Measurements from ENCODE around the gene TOE1. TPM values are rescaled to one million over a fixed set of nuclear protein-coding genes. Genes with fewer than 3 reads are reported as not detected.

Gene TOE1
- polyA plus RNA-seq, 1 experiment = 8.1 TPM

DNA sequence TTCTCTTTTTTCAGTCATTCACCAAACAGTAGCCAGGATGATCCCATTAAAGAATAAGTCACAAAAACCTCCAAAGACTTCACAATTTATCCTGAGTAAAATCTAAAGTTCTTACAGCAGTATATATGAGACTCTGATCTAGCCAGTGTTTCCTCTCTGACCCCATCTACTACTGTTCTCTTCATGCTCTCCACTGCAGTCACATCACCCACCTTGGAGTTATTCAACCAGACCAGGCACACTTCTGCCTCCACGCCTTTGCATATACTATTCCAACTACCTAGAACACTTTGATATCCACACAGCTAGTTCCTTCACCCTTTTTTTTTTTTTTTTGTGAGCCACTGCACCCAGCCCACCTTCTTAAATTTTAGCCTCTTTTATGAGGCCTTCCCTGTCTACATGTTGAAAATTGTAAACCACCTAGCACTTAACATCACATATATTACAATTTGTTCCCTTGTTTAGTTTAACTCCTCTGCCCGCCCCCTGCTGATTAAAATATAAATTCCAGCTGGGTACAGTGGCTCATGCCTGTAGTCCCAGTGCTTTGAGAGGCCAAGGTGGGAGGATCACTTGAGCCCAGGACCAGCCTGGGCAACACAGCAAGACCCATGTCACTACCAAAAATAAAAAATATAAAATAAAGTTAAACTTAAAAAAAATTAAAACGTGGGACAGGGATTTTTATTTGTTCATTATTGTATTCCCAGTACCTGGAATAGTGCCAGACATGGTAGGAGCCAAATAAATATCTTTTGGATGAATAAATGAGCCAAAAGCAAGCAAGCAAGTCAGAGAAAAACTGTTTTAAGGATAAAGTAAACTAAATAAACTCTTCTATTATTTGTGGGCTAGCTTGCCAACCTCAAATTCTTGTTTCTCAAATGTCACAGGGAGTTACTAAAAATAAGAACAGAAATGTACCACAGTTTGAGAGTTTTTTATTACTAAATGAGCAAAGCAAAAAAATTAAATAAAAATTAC is 35.4 kb downstream of the TOE1 start:
- Histone ChIP-seq H3K9me3 (ENCODE audit: control insufficient read depth, insufficient read depth, low read length) (no peaks in the 10 kb centered on the region), H3K4me3 (ENCODE audit: low read depth, low read length) (no peak overlapping the region), H3K27me3 (ENCODE audit: control insufficient read depth, insufficient read depth, low read length) (peaks cover 2% of the 10 kb centered on the region), H3K27ac (ENCODE audit: low read depth, low read length) (no peak overlapping the region)
- TF ChIP-seq, protein P1, sequence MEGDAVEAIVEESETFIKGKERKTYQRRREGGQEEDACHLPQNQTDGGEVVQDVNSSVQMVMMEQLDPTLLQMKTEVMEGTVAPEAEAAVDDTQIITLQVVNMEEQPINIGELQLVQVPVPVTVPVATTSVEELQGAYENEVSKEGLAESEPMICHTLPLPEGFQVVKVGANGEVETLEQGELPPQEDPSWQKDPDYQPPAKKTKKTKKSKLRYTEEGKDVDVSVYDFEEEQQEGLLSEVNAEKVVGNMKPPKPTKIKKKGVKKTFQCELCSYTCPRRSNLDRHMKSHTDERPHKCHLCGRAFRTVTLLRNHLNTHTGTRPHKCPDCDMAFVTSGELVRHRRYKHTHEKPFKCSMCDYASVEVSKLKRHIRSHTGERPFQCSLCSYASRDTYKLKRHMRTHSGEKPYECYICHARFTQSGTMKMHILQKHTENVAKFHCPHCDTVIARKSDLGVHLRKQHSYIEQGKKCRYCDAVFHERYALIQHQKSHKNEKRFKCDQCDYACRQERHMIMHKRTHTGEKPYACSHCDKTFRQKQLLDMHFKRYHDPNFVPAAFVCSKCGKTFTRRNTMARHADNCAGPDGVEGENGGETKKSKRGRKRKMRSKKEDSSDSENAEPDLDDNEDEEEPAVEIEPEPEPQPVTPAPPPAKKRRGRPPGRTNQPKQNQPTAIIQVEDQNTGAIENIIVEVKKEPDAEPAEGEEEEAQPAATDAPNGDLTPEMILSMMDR (IDR thresholded peaks at IDR 0.05; ENCODE audit: low read depth, low read length) = 0 out of 2 replicates have a peak, but pooled peaks have one; percentile 7
- DNase-seq (ENCODE audit: low read depth, low spot score) = no peak
- ChIA-PET POLR2A (interaction anchor here (0.7 to 1.3 kb wide), 2 partner anchors 35 to 116 kb away, joined by 4 read pairs; partner anchors contain the start of genes MUTYH, TESK2 and TOE1), CTCF (interaction anchor here (0.6 to 2.5 kb wide), 4 partner anchors 15 to 361 kb away, joined by 3 to 8 read pairs (median 6); no protein-coding TSS in a partner anchor)

DNA sequence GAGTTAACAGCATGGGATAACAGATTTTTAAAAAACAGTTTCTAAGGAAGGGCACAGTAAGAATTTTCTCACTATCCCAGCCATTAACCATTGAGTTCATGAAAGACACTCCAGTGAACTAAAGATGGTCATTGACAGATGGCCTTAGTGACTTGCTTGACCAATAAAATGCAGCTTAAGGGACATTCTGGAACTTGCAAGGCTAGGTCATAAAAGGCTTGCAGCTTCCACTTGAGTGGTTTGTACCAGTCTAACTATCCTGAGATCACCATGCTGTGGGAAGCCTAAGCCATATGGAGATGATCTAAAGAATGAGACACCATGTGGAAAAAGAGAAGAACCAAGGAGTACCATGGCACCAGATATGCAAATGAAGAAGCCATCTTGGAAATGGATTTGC is 38.2 kb downstream of the TOE1 start:
- CTCF ChIA-PET = no interaction called here

DNA sequence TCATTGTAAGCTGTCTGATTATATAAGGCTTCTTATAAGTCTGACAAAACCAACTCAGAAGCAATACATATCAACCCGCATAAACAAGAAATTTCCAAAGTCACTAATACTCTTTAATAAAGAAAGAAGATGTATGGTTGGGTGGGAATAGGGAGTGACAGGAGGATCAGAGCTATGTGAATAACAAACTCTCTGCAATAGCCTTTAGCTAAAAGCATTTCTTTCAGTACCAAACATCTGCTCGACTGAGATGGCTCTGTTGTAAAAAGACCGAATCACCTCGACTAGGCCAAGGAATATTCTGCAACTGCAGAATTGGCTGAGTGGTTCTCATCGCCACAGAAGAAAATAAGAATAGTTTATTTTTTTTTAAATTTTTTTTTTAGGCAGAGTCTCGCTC is 39.6 kb downstream of the TOE1 start:
- peaks cover 5% of the 10 kb centered on the region for H3K27me3 ChIP-seq (ENCODE audit: control insufficient read depth, insufficient read depth, low read length)
- H3K9me3 ChIP-seq (ENCODE audit: control insufficient read depth, insufficient read depth, low read length) = no peaks in the 10 kb centered on the region
- H3K27ac ChIP-seq (ENCODE audit: low read depth, low read length) = no peak overlapping the region
- no peak for DNase-seq (ENCODE audit: low read depth, low spot score)
- POLR2A ChIA-PET = interaction anchor here (0.6 kb wide), 1 partner anchor 463 kb away, joined by 5 read pairs; no protein-coding TSS in a partner anchor
- TF ChIP-seq, protein P1 (IDR thresholded peaks at IDR 0.05; ENCODE audit: low read depth, low read length) = no peak
- no peak overlapping the region for H3K4me3 ChIP-seq (ENCODE audit: low read depth, low read length)
- CTCF ChIA-PET = no interaction called here

More for the DNA sequence above, 38.2 kb downstream of the TOE1 start:
- no peaks in the 10 kb centered on the region for H3K9me3 ChIP-seq (ENCODE audit: control insufficient read depth, insufficient read depth, low read length)
- POLR2A ChIA-PET = no interaction called here
- TF ChIP-seq, protein P1 (IDR thresholded peaks at IDR 0.05; ENCODE audit: low read depth, low read length) = no peak
- no peak overlapping the region for H3K4me3 ChIP-seq (ENCODE audit: low read depth, low read length)
- H3K27ac ChIP-seq (ENCODE audit: low read depth, low read length) = no peak overlapping the region
- peaks cover 5% of the 10 kb centered on the region for H3K27me3 ChIP-seq (ENCODE audit: control insufficient read depth, insufficient read depth, low read length)
- DNase-seq (ENCODE audit: low read depth, low spot score) = no peak

DNA sequence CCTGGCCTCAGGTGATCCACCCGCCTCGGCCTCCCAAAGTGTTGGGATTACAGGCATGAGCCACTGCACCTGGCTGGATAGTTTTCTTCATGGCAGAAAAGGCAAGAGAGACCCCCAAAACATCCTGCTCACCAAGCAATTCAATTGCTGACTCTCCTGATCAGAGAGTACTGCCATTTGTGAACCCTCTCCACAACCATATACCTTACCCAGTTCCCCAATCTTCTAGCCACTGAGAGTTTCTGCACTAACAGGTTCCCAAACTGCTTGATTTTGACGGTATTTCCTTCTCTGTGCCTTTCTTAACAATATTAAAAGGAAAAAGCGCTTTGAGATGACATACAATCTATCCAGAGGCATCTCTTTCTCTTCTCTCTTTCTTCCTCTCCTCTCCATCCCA is 40.2 kb downstream of the TOE1 start:
- TF ChIP-seq, protein P1 (IDR thresholded peaks at IDR 0.05; ENCODE audit: low read depth, low read length) = no peak
- ChIA-PET CTCF (no interaction called here), POLR2A (no interaction called here)
- DNase-seq (ENCODE audit: low read depth, low spot score) = no peak
- Histone ChIP-seq H3K27me3 (ENCODE audit: control insufficient read depth, insufficient read depth, low read length) (peaks cover 5% of the 10 kb centered on the region), H3K27ac (ENCODE audit: low read depth, low read length) (no peak overlapping the region), H3K4me3 (ENCODE audit: low read depth, low read length) (no peak overlapping the region), H3K9me3 (ENCODE audit: control insufficient read depth, insufficient read depth, low read length) (no peaks in the 10 kb centered on the region)

DNA sequence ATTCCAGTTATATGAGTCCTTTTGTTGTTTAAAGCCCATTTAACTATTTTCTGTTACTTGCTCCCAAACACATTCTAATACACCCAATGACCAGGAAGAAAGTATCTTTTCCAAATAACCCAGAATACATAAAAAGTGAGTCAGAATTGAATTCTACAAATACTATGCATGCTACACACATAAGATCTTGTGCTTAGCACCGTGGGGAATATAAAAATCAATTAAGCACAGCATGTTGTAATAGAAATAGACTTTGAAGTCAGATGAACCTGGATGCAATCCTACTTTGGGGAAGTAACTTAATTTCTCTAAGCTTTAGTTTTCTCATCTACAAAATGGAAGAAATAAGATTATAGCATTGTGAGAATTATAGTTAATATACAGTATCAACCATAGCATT is 40.8 kb downstream of the TOE1 start:
- ChIA-PET POLR2A (no interaction called here), CTCF (interaction anchor here (0.6 kb wide), 1 partner anchor 417 kb away, joined by 7 read pairs; no protein-coding TSS in a partner anchor)
- Histone ChIP-seq H3K27me3 (ENCODE audit: control insufficient read depth, insufficient read depth, low read length) (peaks cover 5% of the 10 kb centered on the region), H3K27ac (ENCODE audit: low read depth, low read length) (no peak overlapping the region), H3K9me3 (ENCODE audit: control insufficient read depth, insufficient read depth, low read length) (no peaks in the 10 kb centered on the region), H3K4me3 (ENCODE audit: low read depth, low read length) (no peak overlapping the region)
- TF ChIP-seq, protein P1 (IDR thresholded peaks at IDR 0.05; ENCODE audit: low read depth, low read length) = no peak
- no peak for DNase-seq (ENCODE audit: low read depth, low spot score)

Data from AG04450 (cell line).